HG02840 (cell line): ENCODE data around the gene MTURN.

ENCODE experiments used
- ATAC-seq: cut with Tn5 transposase; IDR thresholded peaks from one replicate; pipeline ENCODE4 v1.9.1; 2021; ENCODE audit warnings: mild to moderate bottlenecking, moderate library complexity, moderate number of reproducible peaks; ENCODE audit not compliant: unreplicated experiment, low FRiP score

MTURN gene

GRCh38 chr7:30135301-30136116 is 723 bp downstream of the MTURN start:
- peak; percentile 16 for ATAC-seq

DNA sequence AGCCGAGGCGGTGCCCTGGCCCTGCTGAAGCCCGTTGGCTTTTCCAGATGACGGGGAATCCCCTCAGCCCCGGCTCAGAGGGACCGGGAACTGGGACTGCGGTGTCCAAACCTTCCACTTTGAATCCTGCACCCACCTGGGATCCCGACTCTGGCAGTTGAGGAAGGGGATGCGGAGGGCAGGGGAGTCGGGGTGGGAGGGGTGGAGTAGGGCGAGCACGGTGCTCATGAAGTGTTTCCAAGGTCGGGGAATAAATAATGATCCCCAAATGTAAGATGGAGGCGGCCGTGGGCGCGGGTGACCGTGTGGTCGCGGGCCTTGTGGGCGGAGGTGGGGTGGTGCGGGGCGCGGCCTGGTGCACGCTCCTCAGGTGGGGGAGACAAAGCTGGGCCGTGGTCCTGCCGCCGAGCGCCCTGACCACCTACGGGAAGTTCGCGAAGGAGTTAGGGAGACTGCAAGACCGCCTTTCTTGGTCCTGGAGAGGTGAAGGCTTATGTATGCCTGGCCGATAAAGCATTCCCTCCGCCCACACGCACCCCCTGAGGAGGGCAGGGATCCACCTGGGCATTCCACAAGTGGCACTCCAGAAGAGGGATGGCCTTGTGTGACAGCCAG is 1.4 kb downstream of the MTURN start:
- ATAC-seq, result no peak

GRCh38 chr7:30136743-30137485 is 2.1 kb downstream of the MTURN start:
- no peak for ATAC-seq

- ATAC-seq, result no peak
These were observed 5.1 kb downstream of the MTURN start for GRCh38 chr7:30139836-30140384.

DNA sequence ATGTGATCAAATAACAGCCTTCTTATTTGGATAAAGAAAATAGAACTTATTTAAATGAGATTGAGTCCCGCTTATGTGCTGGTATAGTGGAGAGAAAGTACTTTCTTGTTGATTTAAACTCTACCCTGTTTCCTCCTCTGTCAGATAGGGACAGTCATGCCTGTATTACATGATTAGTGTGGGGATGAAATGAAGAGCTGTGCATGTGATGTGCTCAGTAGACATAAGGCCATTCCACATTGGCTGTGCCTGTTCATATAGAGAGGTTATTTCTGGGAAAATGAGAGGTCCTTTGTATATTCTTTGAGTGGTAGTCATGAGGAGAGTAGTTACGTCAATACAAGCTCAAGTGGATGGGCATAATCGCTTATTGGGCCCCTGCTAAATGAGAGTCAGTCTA is 5.7 kb downstream of the MTURN start:
- ATAC-seq, result no peak

GRCh38 chr7:30142710-30143109 is 7.9 kb downstream of the MTURN start:
- no peak for ATAC-seq

GRCh38 chr7:30143748-30144251 is 9.0 kb downstream of the MTURN start:
- no peak for ATAC-seq

GRCh38 chr7:30144657-30145306 is 10.0 kb downstream of the MTURN start:
- no peak for ATAC-seq

- no peak for ATAC-seq
These were observed 10.7 kb downstream of the MTURN start for GRCh38 chr7:30145426-30145970.

DNA sequence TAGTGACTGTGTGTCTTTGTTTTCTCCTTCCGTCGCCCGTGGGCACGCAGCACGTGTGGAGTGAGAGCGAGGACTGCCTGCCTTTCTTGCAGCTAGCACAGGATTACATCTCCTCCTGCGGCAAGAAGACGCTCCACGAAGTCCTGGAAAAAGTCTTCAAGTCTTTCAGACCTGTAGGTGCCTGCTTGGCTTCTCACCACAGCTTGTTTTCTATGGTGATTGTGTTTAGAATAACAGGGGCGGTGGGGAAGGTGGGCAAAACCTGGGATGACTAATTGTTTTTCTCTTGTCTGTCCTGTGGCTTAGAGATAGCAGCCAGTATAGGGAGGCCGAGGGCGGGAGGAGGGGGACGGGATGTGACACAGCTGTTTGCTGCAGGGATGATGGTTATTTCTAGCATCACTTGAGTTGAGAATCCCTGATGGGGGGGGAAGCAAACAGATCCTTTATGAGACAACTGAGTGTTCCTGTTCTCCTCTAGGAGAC is 11.4 kb downstream of the MTURN start:
- ATAC-seq, result no peak

- no peak for ATAC-seq
These were observed 12.4 kb downstream of the MTURN start for GRCh38 chr7:30147223-30147622.

- no peak for ATAC-seq
These were observed 13.0 kb downstream of the MTURN start for GRCh38 chr7:30147785-30148184.

GRCh38 chr7:30148426-30148825 is 13.6 kb downstream of the MTURN start:
- no peak for ATAC-seq

DNA sequence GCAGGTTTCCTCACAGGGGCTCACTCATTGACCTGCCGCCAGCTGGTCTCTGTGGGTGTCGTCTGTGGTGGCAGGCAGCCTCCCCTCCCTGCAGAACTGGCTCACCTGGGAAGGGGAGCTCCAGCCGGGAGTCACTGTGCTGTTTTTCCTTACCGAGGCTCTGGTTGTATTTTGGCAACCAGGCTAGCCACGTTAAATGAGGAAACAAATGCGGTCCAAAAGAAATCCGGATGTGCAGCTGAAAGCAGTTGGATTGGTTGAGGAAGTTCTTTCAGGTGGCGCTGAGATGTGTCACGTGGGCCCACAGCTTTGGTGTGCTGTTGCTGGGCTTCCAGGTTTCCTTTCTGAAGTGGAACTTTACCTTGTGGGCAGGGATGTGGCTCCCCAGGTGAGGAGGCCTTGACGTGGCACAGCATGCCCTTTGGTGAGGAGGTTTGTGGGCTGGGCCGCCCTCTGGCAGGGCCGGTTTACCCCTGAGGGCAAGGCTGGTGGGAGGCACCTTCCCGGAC is 14.2 kb downstream of the MTURN start:
- ATAC-seq, result no peak

- no peak for ATAC-seq
These were observed 15.0 kb downstream of the MTURN start for GRCh38 chr7:30149640-30150272.

- no peak for ATAC-seq
These were observed 15.9 kb downstream of the MTURN start for GRCh38 chr7:30150711-30151110.

GRCh38 chr7:30154111-30154587 is 19.4 kb downstream of the MTURN start:
- ATAC-seq, result no peak

GRCh38 chr7:30155481-30155880 is 20.7 kb downstream of the MTURN start:
- no peak for ATAC-seq

DNA sequence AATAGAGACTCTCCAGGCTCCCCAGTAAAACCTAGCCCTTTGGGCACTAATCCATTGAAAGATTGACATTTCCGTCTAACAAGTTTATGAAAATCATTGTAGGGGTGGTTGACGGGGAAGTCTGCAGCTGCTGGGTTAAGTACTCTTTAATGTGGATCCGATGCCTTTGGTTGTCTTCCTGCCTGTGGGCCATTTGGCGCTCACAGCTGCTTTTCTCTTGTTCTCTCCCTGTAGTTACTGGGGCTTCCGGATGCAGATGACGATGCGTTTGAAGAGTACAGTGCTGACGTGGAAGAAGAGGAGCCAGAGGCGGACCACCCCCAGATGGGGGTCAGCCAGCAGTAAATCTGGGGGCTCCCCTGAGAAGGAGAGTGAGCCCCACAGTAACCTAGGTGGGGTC is 22.4 kb downstream of the MTURN start:
- no peak for ATAC-seq
